ENCODE measurements around the gene NRG2. TPM values are rescaled to one million over a fixed set of nuclear protein-coding genes. Genes with fewer than 3 reads are reported as not detected.

The NRG2 gene
- total and polyA plus RNA-seq, 3 experiments from 2014 or later, result 0.18 to 0.24 TPM; not detected in 1

DNA sequence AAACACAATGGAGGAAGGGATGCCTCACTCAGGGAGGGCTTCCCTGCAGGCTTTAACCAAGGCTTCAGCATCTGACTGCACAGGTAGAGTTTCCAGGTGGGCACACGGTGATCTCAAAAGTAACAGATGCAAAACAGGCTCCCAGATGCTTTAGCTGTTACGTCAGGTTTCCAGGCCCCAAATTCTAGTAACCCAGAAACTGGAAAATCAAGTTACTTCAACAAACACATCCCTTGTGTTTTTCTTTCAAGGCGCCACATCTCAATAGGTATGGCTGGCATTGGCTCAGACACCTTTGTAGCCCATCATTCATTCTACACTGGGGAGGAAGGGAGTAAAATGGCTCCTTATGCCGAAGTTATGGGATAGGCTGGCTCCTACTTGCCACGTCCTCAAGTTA is 27.4 kb downstream of the NRG2 start:
- H3K9me3 ChIP-seq (ENCODE audit: low read length), result no peaks in the 10 kb centered on the region
- CTCF ChIA-PET, result no interaction called here
- no peak overlapping the region for H3K4me3 ChIP-seq (ENCODE audit: low read length)
- H3K4me1 ChIP-seq (ENCODE audit: insufficient read depth, low read length), result no peaks in the 10 kb centered on the region
- no peaks in the 10 kb centered on the region for H3K9me3 Mint-ChIP-seq
- no peak overlapping the region for H3K27ac Mint-ChIP-seq
- H3K27ac ChIP-seq (ENCODE audit: low read depth, low read length), result no peak overlapping the region
- POLR2A ChIA-PET, result no interaction called here
- no peak overlapping the region for H3K4me3 Mint-ChIP-seq
- H3K27me3 Mint-ChIP-seq, result peaks cover 0 to 4% of the 10 kb centered on the region in 2 donors
- H3K4me1 Mint-ChIP-seq, result no peaks in the 10 kb centered on the region
- H3K36me3 Mint-ChIP-seq, result no peaks in the 10 kb centered on the region
- DNase-seq, result no peak
- peaks cover 9% of the 10 kb centered on the region for H3K27me3 ChIP-seq (ENCODE audit: insufficient read depth, low read length, poor library complexity, severe bottlenecking)
- H3K36me3 ChIP-seq (ENCODE audit: insufficient read depth, low read length), result no peaks in the 10 kb centered on the region

DNA sequence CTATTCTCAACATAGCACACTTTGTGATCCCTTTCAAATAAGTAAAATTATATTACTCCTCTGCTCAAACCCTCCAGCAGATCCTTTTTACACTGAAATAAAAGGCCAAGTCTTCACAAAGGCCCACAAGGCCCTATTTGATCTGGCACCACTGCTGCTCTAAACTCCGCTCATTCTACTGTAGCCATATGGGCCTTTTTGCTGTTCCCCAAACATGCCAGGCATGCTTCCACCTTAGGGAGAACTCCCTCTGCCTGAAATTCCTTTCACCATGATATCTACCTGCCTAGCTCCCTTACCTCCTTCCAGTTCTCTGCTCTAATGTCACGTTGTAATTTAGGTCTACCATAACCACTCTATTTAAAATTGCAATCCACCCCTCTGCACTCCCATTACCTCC is 28.3 kb downstream of the NRG2 start:
- no peak for DNase-seq
- no peaks in the 10 kb centered on the region for H3K4me1 Mint-ChIP-seq
- no peak overlapping the region for H3K27ac Mint-ChIP-seq
- H3K9me3 Mint-ChIP-seq, result no peaks in the 10 kb centered on the region
- CTCF ChIA-PET, result no interaction called here
- Histone ChIP-seq H3K9me3 (ENCODE audit: low read length) (no peaks in the 10 kb centered on the region), H3K27ac (ENCODE audit: low read depth, low read length) (no peak overlapping the region), H3K4me1 (ENCODE audit: insufficient read depth, low read length) (no peaks in the 10 kb centered on the region), H3K36me3 (ENCODE audit: insufficient read depth, low read length) (no peaks in the 10 kb centered on the region), H3K4me3 (ENCODE audit: low read length) (no peak overlapping the region), H3K27me3 (ENCODE audit: insufficient read depth, low read length, poor library complexity, severe bottlenecking) (peaks cover 9% of the 10 kb centered on the region)
- peaks cover 1 to 4% of the 10 kb centered on the region in 2 donors for H3K27me3 Mint-ChIP-seq
- H3K36me3 Mint-ChIP-seq, result no peaks in the 10 kb centered on the region
- POLR2A ChIA-PET, result no interaction called here
- H3K4me3 Mint-ChIP-seq, result no peak overlapping the region

- POLR2A ChIA-PET, result no interaction called here
- H3K27ac Mint-ChIP-seq, result no peak overlapping the region
Measured at GRCh38 chr5:140013536-140013935, 29.6 kb downstream of the NRG2 start.

DNA sequence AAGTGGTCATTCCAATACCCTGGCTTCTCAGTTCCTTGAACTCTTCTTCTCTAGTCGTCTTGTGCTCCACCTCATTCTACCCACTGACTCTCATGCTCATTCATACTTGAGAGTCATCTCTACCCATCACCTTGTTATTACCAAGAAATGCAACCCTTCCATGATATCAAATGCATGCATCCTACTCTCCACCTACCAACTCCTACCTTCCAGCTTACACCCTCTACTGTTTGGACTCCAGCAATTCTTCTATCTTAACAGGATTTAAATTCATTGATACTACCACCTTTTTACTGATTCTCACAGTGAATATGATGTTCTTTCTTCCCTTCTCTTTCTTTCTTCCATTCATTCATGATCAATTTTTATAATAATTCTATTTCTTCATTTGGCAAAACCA is 30.7 kb downstream of the NRG2 start:
- Histone ChIP-seq H3K4me3 (ENCODE audit: low read length) (no peak overlapping the region), H3K4me1 (ENCODE audit: insufficient read depth, low read length) (no peaks in the 10 kb centered on the region), H3K9me3 (ENCODE audit: low read length) (no peaks in the 10 kb centered on the region), H3K36me3 (ENCODE audit: insufficient read depth, low read length) (no peaks in the 10 kb centered on the region), H3K27ac (ENCODE audit: low read depth, low read length) (no peak overlapping the region), H3K27me3 (ENCODE audit: insufficient read depth, low read length, poor library complexity, severe bottlenecking) (peaks cover 4% of the 10 kb centered on the region)
- DNase-seq, result no peak
- ChIA-PET CTCF (interaction anchor here (0.6 to 1.3 kb wide), 2 partner anchors 44 to 230 kb away, joined by 4 read pairs; no protein-coding TSS in a partner anchor), POLR2A (no interaction called here)
- no peaks in the 10 kb centered on the region for H3K36me3 Mint-ChIP-seq
- no peak overlapping the region for H3K27ac Mint-ChIP-seq
- no peaks in the 10 kb centered on the region for H3K4me1 Mint-ChIP-seq
- peaks cover 2 to 9% of the 10 kb centered on the region in 2 donors for H3K27me3 Mint-ChIP-seq
- H3K9me3 Mint-ChIP-seq, result no peaks in the 10 kb centered on the region
- H3K4me3 Mint-ChIP-seq, result no peak overlapping the region

More at GRCh38 chr5:140013536-140013935, 29.6 kb downstream of the NRG2 start:
- H3K4me3 Mint-ChIP-seq, result no peak overlapping the region
- no peaks in the 10 kb centered on the region for H3K9me3 ChIP-seq (ENCODE audit: low read length)
- H3K27me3 Mint-ChIP-seq, result peaks cover 2 to 9% of the 10 kb centered on the region in 2 donors
- no peaks in the 10 kb centered on the region for H3K4me1 ChIP-seq (ENCODE audit: insufficient read depth, low read length)
- no peaks in the 10 kb centered on the region for H3K36me3 Mint-ChIP-seq
- H3K27me3 ChIP-seq (ENCODE audit: insufficient read depth, low read length, poor library complexity, severe bottlenecking), result peaks cover 4% of the 10 kb centered on the region
- H3K9me3 Mint-ChIP-seq, result no peaks in the 10 kb centered on the region
- no peak overlapping the region for H3K4me3 ChIP-seq (ENCODE audit: low read length)
- no peaks in the 10 kb centered on the region for H3K36me3 ChIP-seq (ENCODE audit: insufficient read depth, low read length)
- no peak overlapping the region for H3K27ac ChIP-seq (ENCODE audit: low read depth, low read length)
- DNase-seq, result no peak
- CTCF ChIA-PET, result interaction anchor here (1.0 kb wide), 1 partner anchor 44 kb away, joined by 3 read pairs; no protein-coding TSS in a partner anchor
- H3K4me1 Mint-ChIP-seq, result no peaks in the 10 kb centered on the region

- H3K36me3 ChIP-seq (ENCODE audit: insufficient read depth, low read length), result no peaks in the 10 kb centered on the region
- H3K9me3 Mint-ChIP-seq, result no peaks in the 10 kb centered on the region
- no peak overlapping the region for H3K27ac Mint-ChIP-seq
- H3K27me3 Mint-ChIP-seq, result peaks cover 2 to 15% of the 10 kb centered on the region in 2 donors
- H3K4me1 ChIP-seq (ENCODE audit: insufficient read depth, low read length), result no peaks in the 10 kb centered on the region
- no peaks in the 10 kb centered on the region for H3K9me3 ChIP-seq (ENCODE audit: low read length)
- no peak for DNase-seq
- H3K4me3 Mint-ChIP-seq, result no peak overlapping the region
- no peaks in the 10 kb centered on the region for H3K4me1 Mint-ChIP-seq
- ChIA-PET POLR2A (no interaction called here), CTCF (interaction anchor here (1.3 kb wide), 1 partner anchor 43 kb away, joined by 4 read pairs; no protein-coding TSS in a partner anchor)
- H3K36me3 Mint-ChIP-seq, result no peaks in the 10 kb centered on the region
- H3K4me3 ChIP-seq (ENCODE audit: low read length), result no peak overlapping the region
- H3K27me3 ChIP-seq (ENCODE audit: insufficient read depth, low read length, poor library complexity, severe bottlenecking), result peaks cover 4% of the 10 kb centered on the region
- no peak overlapping the region for H3K27ac ChIP-seq (ENCODE audit: low read depth, low read length)
Measured at GRCh38 chr5:140011297-140011802, 31.7 kb downstream of the NRG2 start.

- Histone ChIP-seq H3K9me3 (ENCODE audit: low read length) (no peaks in the 10 kb centered on the region), H3K36me3 (ENCODE audit: insufficient read depth, low read length) (no peaks in the 10 kb centered on the region), H3K4me3 (ENCODE audit: low read length) (no peak overlapping the region), H3K27ac (ENCODE audit: low read depth, low read length) (no peak overlapping the region), H3K27me3 (ENCODE audit: insufficient read depth, low read length, poor library complexity, severe bottlenecking) (peaks cover 4% of the 10 kb centered on the region), H3K4me1 (ENCODE audit: insufficient read depth, low read length) (no peaks in the 10 kb centered on the region)
- ChIA-PET POLR2A (no interaction called here), CTCF (no interaction called here)
- peaks cover 2 to 17% of the 10 kb centered on the region in 2 donors for H3K27me3 Mint-ChIP-seq
- no peak overlapping the region for H3K4me3 Mint-ChIP-seq
- H3K27ac Mint-ChIP-seq, result no peak overlapping the region
- H3K9me3 Mint-ChIP-seq, result no peaks in the 10 kb centered on the region
- H3K4me1 Mint-ChIP-seq, result no peaks in the 10 kb centered on the region
- H3K36me3 Mint-ChIP-seq, result no peaks in the 10 kb centered on the region
- no peak for DNase-seq
Measured at GRCh38 chr5:140010798-140011197, 32.3 kb downstream of the NRG2 start.

DNA sequence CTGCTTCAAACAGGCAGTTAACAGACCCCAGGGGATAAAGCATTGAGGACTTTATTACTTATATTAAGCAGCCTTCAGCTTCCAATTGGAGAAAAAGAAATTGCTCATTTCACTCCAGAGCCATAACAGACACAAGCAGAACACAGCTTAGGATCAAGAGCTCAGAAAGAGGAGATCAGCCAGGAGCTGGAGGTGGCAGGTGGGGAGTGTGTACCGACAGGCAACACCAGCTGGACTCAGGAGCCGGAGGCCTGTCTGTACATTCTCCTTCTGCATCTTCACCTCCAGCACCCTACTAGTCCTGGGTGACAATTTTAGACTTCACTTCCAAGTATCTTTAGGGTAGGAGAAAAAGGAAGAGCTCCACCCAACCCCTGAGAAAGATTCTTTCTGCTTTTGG is 35.8 kb downstream of the NRG2 start:
- Histone ChIP-seq H3K27me3 (ENCODE audit: insufficient read depth, low read length, poor library complexity, severe bottlenecking) (peaks cover 8% of the 10 kb centered on the region), H3K36me3 (ENCODE audit: insufficient read depth, low read length) (no peaks in the 10 kb centered on the region), H3K4me3 (ENCODE audit: low read length) (no peak overlapping the region), H3K27ac (ENCODE audit: low read depth, low read length) (no peak overlapping the region), H3K9me3 (ENCODE audit: low read length) (no peaks in the 10 kb centered on the region), H3K4me1 (ENCODE audit: insufficient read depth, low read length) (no peaks in the 10 kb centered on the region)
- H3K27me3 Mint-ChIP-seq, result peaks cover 6 to 45% of the 10 kb centered on the region in 2 donors
- H3K27ac Mint-ChIP-seq, result no peak overlapping the region
- DNase-seq, result no peak
- H3K36me3 Mint-ChIP-seq, result no peaks in the 10 kb centered on the region
- no peaks in the 10 kb centered on the region for H3K9me3 Mint-ChIP-seq
- H3K4me1 Mint-ChIP-seq, result no peaks in the 10 kb centered on the region
- H3K4me3 Mint-ChIP-seq, result no peak overlapping the region
- POLR2A ChIA-PET, result no interaction called here
- CTCF ChIA-PET, result interaction anchor here (1.3 kb wide), 1 partner anchor 15 kb away, joined by 3 read pairs; no protein-coding TSS in a partner anchor

- H3K4me1 ChIP-seq (ENCODE audit: insufficient read depth, low read length), result no peaks in the 10 kb centered on the region
- no peaks in the 10 kb centered on the region for H3K9me3 Mint-ChIP-seq
- H3K9me3 ChIP-seq (ENCODE audit: low read length), result no peaks in the 10 kb centered on the region
- H3K4me3 ChIP-seq (ENCODE audit: low read length), result no peak overlapping the region
- H3K4me1 Mint-ChIP-seq, result no peaks in the 10 kb centered on the region
- no peaks in the 10 kb centered on the region for H3K36me3 Mint-ChIP-seq
- H3K27me3 ChIP-seq (ENCODE audit: insufficient read depth, low read length, poor library complexity, severe bottlenecking), result peaks cover 8% of the 10 kb centered on the region
- no peak overlapping the region for H3K27ac Mint-ChIP-seq
- CTCF ChIA-PET, result no interaction called here
- no peak for DNase-seq
- no peaks in the 10 kb centered on the region for H3K36me3 ChIP-seq (ENCODE audit: insufficient read depth, low read length)
- POLR2A ChIA-PET, result no interaction called here
- H3K4me3 Mint-ChIP-seq, result no peak overlapping the region
- peaks cover 15 to 56% of the 10 kb centered on the region in 2 donors for H3K27me3 Mint-ChIP-seq
- H3K27ac ChIP-seq (ENCODE audit: low read depth, low read length), result no peak overlapping the region
Measured at GRCh38 chr5:140005145-140005591, 37.9 kb downstream of the NRG2 start.

Data from CD8-positive, alpha-beta memory T cell (primary cell).